Prostate gland (tissue), 2 donors: ENCODE data around the gene CMTM3. TPM values are rescaled to one million over a fixed set of nuclear protein-coding genes. Genes with fewer than 3 reads are reported as not detected.

ENCODE experiments used
- DNase-seq: peaks from one replicate; pipeline ENCODE4 v3.0.0-alpha.2; 2019; ENCODE audit warnings: low spot score
- H3K27ac ChIP-seq, 2 donors: fragments of 200-600 bp; sonication (generic); 2 replicates each; pipeline ENCODE4 v1.5.1; 2017 to 2019
- H3K27me3 ChIP-seq: fragments of 200-600 bp; sonication (generic); replicated peaks from 2 replicates; pipeline ENCODE4 v1.5.1; 2019; ENCODE audit not compliant: insufficient read depth
- H3K36me3 ChIP-seq, 2 donors: fragments of 200-600 bp; sonication (generic); 1 replicate in 1 of 2; 2 replicates in 1 of 2; pipeline versions ENCODE4 v1.5.1 to v1.8.1; 2017 to 2019
- H3K4me1 ChIP-seq: fragments of 200-600 bp; sonication (generic); replicated peaks from 2 replicates; pipeline ENCODE4 v1.5.1; 2019
- H3K4me3 ChIP-seq, 2 donors: fragments of 200-600 bp; sonication (generic); 2 replicates each; pipeline ENCODE4 v1.5.1; 2017 to 2019
- H3K9me3 ChIP-seq: fragments of 200-600 bp; sonication (generic); 2 replicates; pipeline ENCODE4 v1.5.1; 2017
- POLR2A ChIP-seq: fragments of 450-650 bp; IDR thresholded peaks from one replicate; pipeline ENCODE4 v1.6.1; 2016; ENCODE audit warnings: antibody characterized with exemption, mild to moderate bottlenecking
- POLR2AphosphoS5 ChIP-seq: sonication (generic); formaldehyde crosslinking; IDR thresholded peaks from one replicate; pipeline ENCODE4 v1.6.1; 2017; ENCODE audit warnings: antibody characterized with exemption
- WGBS: methylation state at CpG from one replicate; pipeline ENCODE4 v1.1.5; 2018; 5-methylcytosine and 5-hydroxymethylcytosine counted together
- intact Hi-C: fragments of 100-400 bp; cut with DNase I; formaldehyde crosslinking; loops from one replicate; pipeline ENCODE4 v1.14.2; 2022
- total RNA-seq, 2 donors: library from RNA; depleted of rRNA; stranded (reverse); fragments of >200 nt; gene quantifications; one replicate each; pipeline ENCODE4 v1.1.0, GENCODE V29; 2016
- TF ChIP-seq, protein P1 (sequence below), 4 experiments: fragments of 200-600 bp in 2 of 4; fragments of 450-650 bp in 2 of 4; sonication (generic) in 2 of 4; IDR thresholded peaks; 1 replicate in 3 of 4; 2 replicates in 1 of 4; pipeline ENCODE4 v1.5.1; 2016 to 2019; ENCODE audit warnings: antibody characterized with exemption in 4 of 4, mild to moderate bottlenecking in 2 of 4, moderate library complexity in 2 of 4

Gene CMTM3
- total RNA-seq, 2 donors from 2014 or later: 10.7 to 133 TPM

- H3K4me1 ChIP-seq: no peaks in the 10 kb centered on the region
- 86% methylated on average over 5 of the region's 5 CpGs for WGBS
- no peaks in the 10 kb centered on the region for H3K36me3 ChIP-seq
- no peak overlapping the region for H3K27ac ChIP-seq
- no peaks in the 10 kb centered on the region for H3K9me3 ChIP-seq
- TF ChIP-seq, protein P1, sequence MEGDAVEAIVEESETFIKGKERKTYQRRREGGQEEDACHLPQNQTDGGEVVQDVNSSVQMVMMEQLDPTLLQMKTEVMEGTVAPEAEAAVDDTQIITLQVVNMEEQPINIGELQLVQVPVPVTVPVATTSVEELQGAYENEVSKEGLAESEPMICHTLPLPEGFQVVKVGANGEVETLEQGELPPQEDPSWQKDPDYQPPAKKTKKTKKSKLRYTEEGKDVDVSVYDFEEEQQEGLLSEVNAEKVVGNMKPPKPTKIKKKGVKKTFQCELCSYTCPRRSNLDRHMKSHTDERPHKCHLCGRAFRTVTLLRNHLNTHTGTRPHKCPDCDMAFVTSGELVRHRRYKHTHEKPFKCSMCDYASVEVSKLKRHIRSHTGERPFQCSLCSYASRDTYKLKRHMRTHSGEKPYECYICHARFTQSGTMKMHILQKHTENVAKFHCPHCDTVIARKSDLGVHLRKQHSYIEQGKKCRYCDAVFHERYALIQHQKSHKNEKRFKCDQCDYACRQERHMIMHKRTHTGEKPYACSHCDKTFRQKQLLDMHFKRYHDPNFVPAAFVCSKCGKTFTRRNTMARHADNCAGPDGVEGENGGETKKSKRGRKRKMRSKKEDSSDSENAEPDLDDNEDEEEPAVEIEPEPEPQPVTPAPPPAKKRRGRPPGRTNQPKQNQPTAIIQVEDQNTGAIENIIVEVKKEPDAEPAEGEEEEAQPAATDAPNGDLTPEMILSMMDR (IDR thresholded peaks at IDR 0.05): no peak
- TF ChIP-seq POLR2AphosphoS5 (no peak), POLR2A (no peak)
- H3K27me3 ChIP-seq: no peaks in the 10 kb centered on the region
- no peak for DNase-seq
- no peak overlapping the region for H3K4me3 ChIP-seq
- intact Hi-C loops: no loop called here
These were observed 7.3 kb upstream of the CMTM3 start for GRCh38 chr16:66596986-66597848.

GRCh38 chr16:66598111-66598510 is 6.4 kb upstream of the CMTM3 start:
- intact Hi-C loops: no loop called here
- Histone ChIP-seq H3K4me1 (no peaks in the 10 kb centered on the region), H3K36me3 (no peaks in the 10 kb centered on the region), H3K27ac (no peak overlapping the region), H3K27me3 (no peaks in the 10 kb centered on the region), H3K9me3 (no peaks in the 10 kb centered on the region), H3K4me3 (no peak overlapping the region)
- WGBS: 84% methylated on average over 3 of the region's 3 CpGs
- no peak for TF ChIP-seq POLR2A
- TF ChIP-seq, protein P1 (IDR thresholded peaks at IDR 0.05): no peak
- TF ChIP-seq POLR2AphosphoS5: no peak
- DNase-seq: no peak

- Histone ChIP-seq H3K36me3 (no peaks in the 10 kb centered on the region), H3K27ac (no peak overlapping the region), H3K4me1 (peaks cover 6% of the 10 kb centered on the region), H3K9me3 (no peaks in the 10 kb centered on the region), H3K27me3 (no peaks in the 10 kb centered on the region), H3K4me3 (no peak overlapping the region)
- no peak for DNase-seq
- WGBS: 91% methylated on average over 4 of the region's 4 CpGs
- TF ChIP-seq, protein P1 (IDR thresholded peaks at IDR 0.05): no peak
- TF ChIP-seq POLR2A: no peak
- TF ChIP-seq POLR2AphosphoS5: no peak
- intact Hi-C loops: no loop called here
These were observed 4.8 kb upstream of the CMTM3 start for GRCh38 chr16:66599726-66600125.

DNA sequence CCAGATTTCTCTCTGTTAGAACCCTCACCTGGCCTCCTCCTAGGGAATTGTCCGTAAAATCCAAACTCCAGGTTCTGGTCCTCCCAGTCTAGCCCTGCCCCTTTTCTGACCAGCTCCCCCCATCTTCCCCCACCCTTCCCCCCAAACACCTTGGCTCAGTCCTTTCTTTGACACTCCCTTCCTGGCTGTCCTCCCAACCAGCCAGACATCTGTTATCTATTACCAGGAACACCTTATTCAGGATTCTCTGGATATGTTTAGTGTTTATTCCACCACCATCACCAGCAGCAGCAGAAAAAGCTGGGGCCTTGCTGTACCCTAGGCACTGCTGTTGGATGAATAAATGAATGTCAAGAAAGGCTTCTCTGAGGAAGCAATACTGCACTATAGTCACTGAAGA is 4.0 kb upstream of the CMTM3 start:
- H3K36me3 ChIP-seq: no peaks in the 10 kb centered on the region
- intact Hi-C loops: no loop called here
- no peaks in the 10 kb centered on the region for H3K27me3 ChIP-seq
- no peak for DNase-seq
- no peaks in the 10 kb centered on the region for H3K9me3 ChIP-seq
- 96% methylated on average over 1 of the region's 1 CpG for WGBS
- no peak overlapping the region for H3K4me3 ChIP-seq
- TF ChIP-seq POLR2A: no peak
- no peak for TF ChIP-seq POLR2AphosphoS5
- TF ChIP-seq, protein P1 (IDR thresholded peaks at IDR 0.05): no peak
- peaks cover 6% of the 10 kb centered on the region for H3K4me1 ChIP-seq
- no peak overlapping the region for H3K27ac ChIP-seq

DNA sequence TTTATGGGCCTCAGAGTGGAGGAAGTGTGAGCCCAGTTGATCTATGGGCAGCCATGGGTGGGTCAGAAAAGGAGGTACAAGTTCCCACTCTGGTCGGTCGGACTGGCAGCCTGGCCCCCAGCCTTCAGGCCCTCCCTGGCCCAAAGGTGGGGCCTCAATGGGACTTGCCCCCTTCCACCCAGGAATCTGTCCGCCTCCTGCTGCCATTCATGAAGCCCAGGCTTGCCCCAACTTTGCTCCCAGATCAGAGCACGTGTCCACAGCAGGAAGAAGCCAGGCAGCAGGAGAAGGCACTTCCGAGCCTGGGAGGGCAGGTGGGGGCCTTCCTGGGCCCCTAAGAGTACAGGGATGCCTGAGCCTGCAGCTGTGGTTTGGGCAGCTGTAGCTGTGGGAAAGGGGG is 3.0 kb upstream of the CMTM3 start:
- intact Hi-C loops: no loop called here
- H3K4me1 ChIP-seq: peaks cover 6% of the 10 kb centered on the region
- no peaks in the 10 kb centered on the region for H3K36me3 ChIP-seq
- DNase-seq: no peak
- H3K4me3 ChIP-seq: no peak overlapping the region
- no peaks in the 10 kb centered on the region for H3K27me3 ChIP-seq
- no peaks in the 10 kb centered on the region for H3K9me3 ChIP-seq
- H3K27ac ChIP-seq: no peak overlapping the region
- WGBS: 99% methylated on average over 5 of the region's 5 CpGs
- TF ChIP-seq POLR2A (no peak), POLR2AphosphoS5 (no peak)
- TF ChIP-seq, protein P1 (IDR thresholded peaks at IDR 0.05): no peak
